ENCODE results near the gene MGRN1. TPM values are rescaled to one million over a fixed set of nuclear protein-coding genes. Genes with fewer than 3 reads are reported as not detected.
"Not testable (repeated sequence)": the region's sequence is repeated elsewhere in the genome, so short reads cannot be mapped to it uniquely, and the experiment has no call there.

MGRN1 gene
- total RNA-seq, 2 donors from 2014 or later, result 66.9 to 71.4 TPM

- peak overlapping the region; percentile 88 for H3K9ac ChIP-seq (ENCODE audit: extremely low read depth, low read length, poor library complexity, severe bottlenecking)
- Mint-ChIP-seq H3K4me1 (peaks cover 2% of the 10 kb centered on the region), H3K36me3 (ENCODE audit: low read depth) (peaks cover 8% of the 10 kb centered on the region), H3K27me3 (ENCODE audit: insufficient read depth) (peaks cover 3% of the 10 kb centered on the region), H3K9me3 (no peaks in the 10 kb centered on the region), H3K4me3 (peak overlapping the region; percentile 88), H3K27ac (peak overlapping the region; percentile 96)
- H3K36me3 ChIP-seq (ENCODE audit: control insufficient read depth, insufficient read depth, low read length), result peaks cover 10% of the 10 kb centered on the region
- no peaks in the 10 kb centered on the region for H3K9me3 ChIP-seq (ENCODE audit: control insufficient read depth, low read length)
- 16 to 17% methylated on average over 29 to 38 of the region's 38 CpGs for WGBS, 2 experiments (ENCODE audit: insufficient coverage in 1 of 2, insufficient read length in 1 of 2)
- no peaks in the 10 kb centered on the region for H3K4me1 ChIP-seq (ENCODE audit: control insufficient read depth, insufficient read depth, low read length)
- H3K27ac ChIP-seq (ENCODE audit: low read depth, low read length), result peak overlapping the region; percentile 99
- H3K27me3 ChIP-seq (ENCODE audit: control insufficient read depth, insufficient read depth, low read length, poor library complexity, severe bottlenecking), result no peaks in the 10 kb centered on the region
- TF ChIP-seq, protein P1, sequence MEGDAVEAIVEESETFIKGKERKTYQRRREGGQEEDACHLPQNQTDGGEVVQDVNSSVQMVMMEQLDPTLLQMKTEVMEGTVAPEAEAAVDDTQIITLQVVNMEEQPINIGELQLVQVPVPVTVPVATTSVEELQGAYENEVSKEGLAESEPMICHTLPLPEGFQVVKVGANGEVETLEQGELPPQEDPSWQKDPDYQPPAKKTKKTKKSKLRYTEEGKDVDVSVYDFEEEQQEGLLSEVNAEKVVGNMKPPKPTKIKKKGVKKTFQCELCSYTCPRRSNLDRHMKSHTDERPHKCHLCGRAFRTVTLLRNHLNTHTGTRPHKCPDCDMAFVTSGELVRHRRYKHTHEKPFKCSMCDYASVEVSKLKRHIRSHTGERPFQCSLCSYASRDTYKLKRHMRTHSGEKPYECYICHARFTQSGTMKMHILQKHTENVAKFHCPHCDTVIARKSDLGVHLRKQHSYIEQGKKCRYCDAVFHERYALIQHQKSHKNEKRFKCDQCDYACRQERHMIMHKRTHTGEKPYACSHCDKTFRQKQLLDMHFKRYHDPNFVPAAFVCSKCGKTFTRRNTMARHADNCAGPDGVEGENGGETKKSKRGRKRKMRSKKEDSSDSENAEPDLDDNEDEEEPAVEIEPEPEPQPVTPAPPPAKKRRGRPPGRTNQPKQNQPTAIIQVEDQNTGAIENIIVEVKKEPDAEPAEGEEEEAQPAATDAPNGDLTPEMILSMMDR (conservative IDR thresholded peaks at IDR 0.05), result no peak
- peak overlapping the region; percentile 97 for H3K4me3 ChIP-seq (ENCODE audit: low read length)
- DNase-seq, result peak; percentile 96
These were observed 110.3 kb downstream of the MGRN1 start for GRCh38 chr16:4734730-4735535.

- Mint-ChIP-seq H3K9me3 (no peaks in the 10 kb centered on the region), H3K27me3 (ENCODE audit: insufficient read depth) (peaks cover 3% of the 10 kb centered on the region), H3K27ac (no peak overlapping the region), H3K4me3 (no peak overlapping the region), H3K4me1 (peaks cover 2% of the 10 kb centered on the region), H3K36me3 (ENCODE audit: low read depth) (no peaks in the 10 kb centered on the region)
- Histone ChIP-seq H3K36me3 (ENCODE audit: control insufficient read depth, insufficient read depth, low read length) (no peaks in the 10 kb centered on the region), H3K9me3 (ENCODE audit: control insufficient read depth, low read length) (no peaks in the 10 kb centered on the region), H3K27ac (ENCODE audit: low read depth, low read length) (no peak overlapping the region), H3K9ac (ENCODE audit: extremely low read depth, low read length, poor library complexity, severe bottlenecking) (no peak overlapping the region), H3K4me3 (ENCODE audit: low read length) (no peak overlapping the region), H3K4me1 (ENCODE audit: control insufficient read depth, insufficient read depth, low read length) (no peaks in the 10 kb centered on the region), H3K27me3 (ENCODE audit: control insufficient read depth, insufficient read depth, low read length, poor library complexity, severe bottlenecking) (no peaks in the 10 kb centered on the region)
- TF ChIP-seq, protein P1 (conservative IDR thresholded peaks at IDR 0.05), result no peak
- 81 to 90% methylated on average over 4 of the region's 4 CpGs for WGBS, 2 experiments (ENCODE audit: insufficient coverage in 1 of 2, insufficient read length in 1 of 2)
- DNase-seq, result no peak
These were observed 111.9 kb downstream of the MGRN1 start for GRCh38 chr16:4736546-4736945.

DNA sequence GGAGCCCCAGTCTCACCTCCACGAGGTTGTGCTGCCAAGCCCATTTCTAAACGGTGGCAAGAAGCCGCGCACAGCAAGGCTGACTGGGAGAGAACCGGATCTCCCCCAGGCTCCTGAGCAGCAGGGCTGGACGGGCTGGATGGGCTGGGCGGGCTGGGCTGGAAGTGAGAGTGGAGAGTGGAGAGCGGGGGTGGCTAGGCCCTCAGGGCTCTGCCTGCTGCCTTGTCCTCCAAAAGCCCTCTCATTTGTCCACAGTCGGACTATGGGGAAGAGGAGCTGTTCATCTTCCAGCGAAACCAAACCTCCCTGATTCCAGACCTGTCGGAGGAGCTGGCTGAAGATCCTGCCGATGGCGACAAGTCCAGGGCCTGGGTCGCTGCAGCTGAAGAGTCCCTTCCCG, 112.9 kb downstream of the MGRN1 start:
- TF ChIP-seq, protein P1 (conservative IDR thresholded peaks at IDR 0.05), result no peak
- H3K4me3 Mint-ChIP-seq, result no peak overlapping the region
- H3K9ac ChIP-seq (ENCODE audit: extremely low read depth, low read length, poor library complexity, severe bottlenecking), result no peak overlapping the region
- 89 to 90% methylated on average over 13 to 15 of the region's 15 CpGs for WGBS, 2 experiments (ENCODE audit: insufficient coverage in 1 of 2, insufficient read length in 1 of 2)
- H3K36me3 Mint-ChIP-seq (ENCODE audit: low read depth), result no peaks in the 10 kb centered on the region
- peaks cover 2% of the 10 kb centered on the region for H3K4me1 Mint-ChIP-seq
- no peaks in the 10 kb centered on the region for H3K27me3 ChIP-seq (ENCODE audit: control insufficient read depth, insufficient read depth, low read length, poor library complexity, severe bottlenecking)
- H3K9me3 Mint-ChIP-seq, result no peaks in the 10 kb centered on the region
- H3K9me3 ChIP-seq (ENCODE audit: control insufficient read depth, low read length), result no peaks in the 10 kb centered on the region
- no peak for DNase-seq
- H3K36me3 ChIP-seq (ENCODE audit: control insufficient read depth, insufficient read depth, low read length), result no peaks in the 10 kb centered on the region
- no peak overlapping the region for H3K4me3 ChIP-seq (ENCODE audit: low read length)
- H3K27ac Mint-ChIP-seq, result no peak overlapping the region
- peaks cover 3% of the 10 kb centered on the region for H3K27me3 Mint-ChIP-seq (ENCODE audit: insufficient read depth)
- no peaks in the 10 kb centered on the region for H3K4me1 ChIP-seq (ENCODE audit: control insufficient read depth, insufficient read depth, low read length)
- no peak overlapping the region for H3K27ac ChIP-seq (ENCODE audit: low read depth, low read length)

DNA sequence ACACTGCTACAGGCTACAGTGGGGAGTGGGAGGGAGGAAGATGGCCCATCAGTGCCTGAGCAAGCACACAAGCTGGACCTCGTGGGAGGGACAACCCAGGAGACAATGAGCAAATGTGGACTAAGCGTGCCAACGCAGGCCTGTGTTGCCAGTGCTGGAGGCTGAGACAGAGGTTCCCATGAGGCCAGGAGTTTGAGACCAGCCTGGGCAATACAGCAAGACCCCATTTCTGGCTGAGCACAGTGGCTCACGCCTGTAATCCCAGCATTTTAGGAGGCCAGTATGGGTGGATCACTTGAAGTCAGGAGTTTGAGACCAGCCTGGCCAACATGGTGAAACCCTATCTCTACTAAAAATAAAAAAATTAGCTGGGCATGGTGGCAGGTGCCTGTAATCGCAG, 113.7 kb downstream of the MGRN1 start:
- H3K4me3 ChIP-seq (ENCODE audit: low read length); H3K36me3 Mint-ChIP-seq (ENCODE audit: low read depth); H3K4me3 Mint-ChIP-seq; H3K27me3 ChIP-seq (ENCODE audit: control insufficient read depth, insufficient read depth, low read length, poor library complexity, severe bottlenecking); H3K9ac ChIP-seq (ENCODE audit: extremely low read depth, low read length, poor library complexity, severe bottlenecking); H3K9me3 Mint-ChIP-seq; H3K9me3 ChIP-seq (ENCODE audit: control insufficient read depth, low read length); H3K27me3 Mint-ChIP-seq (ENCODE audit: insufficient read depth); H3K4me1 ChIP-seq (ENCODE audit: control insufficient read depth, insufficient read depth, low read length); H3K27ac ChIP-seq (ENCODE audit: low read depth, low read length); H3K27ac Mint-ChIP-seq; H3K4me1 Mint-ChIP-seq; H3K36me3 ChIP-seq (ENCODE audit: control insufficient read depth, insufficient read depth, low read length); DNase-seq: not testable (repeated sequence)
- WGBS, 2 experiments (ENCODE audit: insufficient coverage in 1 of 2, insufficient read length in 1 of 2), result 89% methylated on average over 5 of the region's 5 CpGs
